OCI-LY3 (cell line): ENCODE measurements around the gene MRPL10.

ENCODE experiments used
- H2AFZ ChIP-seq: fragments of 200-600, 300-600 bp; shearing (Covaris generic); 2 replicates; pipeline ENCODE4 v1.6.0; 2014; ENCODE audit warnings: antibody characterized with exemption, low read depth, low read length
- H3K27ac ChIP-seq: fragments of 200-600, 300-600 bp; sonication (generic); 2 replicates; pipeline ENCODE4 v1.5.1; 2014; ENCODE audit warnings: mild to moderate bottlenecking, low read length, moderate library complexity, mixed read lengths
- H3K27me3 ChIP-seq: fragments of 200-600, 300-600 bp; sonication (generic); 2 replicates; pipeline ENCODE4 v1.6.1; 2014; ENCODE audit warnings: low read depth, low read length, mixed read lengths
- H3K36me3 ChIP-seq: fragments of 200-600, 300-600 bp; sonication (generic); replicated peaks from 2 replicates; pipeline ENCODE3; 2014; ENCODE audit warnings: low read depth, low read length, mixed read lengths
- H3K4me1 ChIP-seq: fragments of 300-600, 200-600 bp; sonication (generic); 2 replicates; pipeline ENCODE4 v1.6.1; 2014; ENCODE audit warnings: low read length, mixed read lengths
- H3K4me2 ChIP-seq: fragments of 200-600, 300-600 bp; sonication (generic); 2 replicates; pipeline ENCODE4 v1.6.1; 2014; ENCODE audit warnings: low read length, mixed read lengths
- H3K4me3 ChIP-seq: fragments of 300-600, 200-600 bp; sonication (generic); 2 replicates; pipeline ENCODE4 v1.5.1; 2014; ENCODE audit warnings: antibody characterized with exemption, mild to moderate bottlenecking, low read length, moderate library complexity
- H3K79me2 ChIP-seq: fragments of 300-600, 200-600 bp; shearing (Covaris generic); 2 replicates; pipeline ENCODE4 v1.6.1; 2014; ENCODE audit warnings: mild to moderate bottlenecking, low read length, mixed read lengths
- H3K9ac ChIP-seq: fragments of 300-600, 200-600 bp; shearing (Covaris generic); 2 replicates; pipeline ENCODE4 v1.6.0; 2014; ENCODE audit warnings: mild to moderate bottlenecking, low read length, moderate library complexity
- H3K9me3 ChIP-seq: fragments of 200-600, 300-600 bp; shearing (Covaris generic); 2 replicates; pipeline ENCODE4 v1.6.1; 2014; ENCODE audit warnings: low read length, mixed read lengths; ENCODE audit not compliant: insufficient read depth
- H4K20me1 ChIP-seq: fragments of 200-600, 300-600 bp; sonication (generic); 2 replicates; pipeline ENCODE4 v1.6.1; 2016; ENCODE audit warnings: low read length, mixed read lengths; ENCODE audit not compliant: insufficient read depth
- EZH2phosphoT487 ChIP-seq: fragments of 200-600 bp; shearing (Covaris generic); IDR thresholded peaks from 2 replicates; pipeline ENCODE4 v1.6.1; 2018; ENCODE audit warnings: antibody characterized with exemption, mixed run types, low read depth
- TF ChIP-seq, protein P1 (sequence below): fragments of 200-600, 300-600 bp; sonication (generic); IDR thresholded peaks from 2 replicates; pipeline ENCODE4 v1.5.1; 2014; ENCODE audit warnings: antibody characterized with exemption, low read length, low read depth

The MRPL10 gene

DNA sequence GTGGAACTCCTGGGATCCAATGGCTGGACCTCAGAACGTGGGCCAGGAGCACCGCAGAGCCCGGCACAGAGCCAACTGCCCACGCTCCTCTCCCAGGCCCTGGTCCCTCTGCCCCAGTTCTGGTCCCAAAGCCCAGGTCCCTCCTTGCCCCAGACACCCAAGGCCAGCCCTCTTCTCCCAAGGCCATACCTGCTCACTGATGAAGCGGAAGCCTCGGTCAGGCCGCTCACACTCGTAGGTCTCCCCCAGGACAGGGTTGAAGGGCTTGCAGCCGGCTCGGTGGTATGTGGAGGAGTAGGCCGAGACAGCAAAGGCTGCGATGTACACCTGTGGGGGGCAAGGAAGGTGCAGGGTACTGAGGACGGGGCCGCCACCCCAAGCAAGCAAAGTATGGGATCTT is 18.3 kb downstream of the MRPL10 start:
- Histone ChIP-seq H4K20me1 (no peaks in the 10 kb centered on the region), H3K4me1 (no peaks in the 10 kb centered on the region), H2AFZ (no peak overlapping the region), H3K9me3 (no peaks in the 10 kb centered on the region), H3K4me3 (no peak overlapping the region), H3K4me2 (no peak overlapping the region), H3K27me3 (no peaks in the 10 kb centered on the region), H3K9ac (no peak overlapping the region), H3K36me3 (no peaks in the 10 kb centered on the region), H3K79me2 (no peaks in the 10 kb centered on the region), H3K27ac (no peak overlapping the region)
- TF ChIP-seq, protein P1, sequence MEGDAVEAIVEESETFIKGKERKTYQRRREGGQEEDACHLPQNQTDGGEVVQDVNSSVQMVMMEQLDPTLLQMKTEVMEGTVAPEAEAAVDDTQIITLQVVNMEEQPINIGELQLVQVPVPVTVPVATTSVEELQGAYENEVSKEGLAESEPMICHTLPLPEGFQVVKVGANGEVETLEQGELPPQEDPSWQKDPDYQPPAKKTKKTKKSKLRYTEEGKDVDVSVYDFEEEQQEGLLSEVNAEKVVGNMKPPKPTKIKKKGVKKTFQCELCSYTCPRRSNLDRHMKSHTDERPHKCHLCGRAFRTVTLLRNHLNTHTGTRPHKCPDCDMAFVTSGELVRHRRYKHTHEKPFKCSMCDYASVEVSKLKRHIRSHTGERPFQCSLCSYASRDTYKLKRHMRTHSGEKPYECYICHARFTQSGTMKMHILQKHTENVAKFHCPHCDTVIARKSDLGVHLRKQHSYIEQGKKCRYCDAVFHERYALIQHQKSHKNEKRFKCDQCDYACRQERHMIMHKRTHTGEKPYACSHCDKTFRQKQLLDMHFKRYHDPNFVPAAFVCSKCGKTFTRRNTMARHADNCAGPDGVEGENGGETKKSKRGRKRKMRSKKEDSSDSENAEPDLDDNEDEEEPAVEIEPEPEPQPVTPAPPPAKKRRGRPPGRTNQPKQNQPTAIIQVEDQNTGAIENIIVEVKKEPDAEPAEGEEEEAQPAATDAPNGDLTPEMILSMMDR, result no peak
- TF ChIP-seq EZH2phosphoT487, result no peak

DNA sequence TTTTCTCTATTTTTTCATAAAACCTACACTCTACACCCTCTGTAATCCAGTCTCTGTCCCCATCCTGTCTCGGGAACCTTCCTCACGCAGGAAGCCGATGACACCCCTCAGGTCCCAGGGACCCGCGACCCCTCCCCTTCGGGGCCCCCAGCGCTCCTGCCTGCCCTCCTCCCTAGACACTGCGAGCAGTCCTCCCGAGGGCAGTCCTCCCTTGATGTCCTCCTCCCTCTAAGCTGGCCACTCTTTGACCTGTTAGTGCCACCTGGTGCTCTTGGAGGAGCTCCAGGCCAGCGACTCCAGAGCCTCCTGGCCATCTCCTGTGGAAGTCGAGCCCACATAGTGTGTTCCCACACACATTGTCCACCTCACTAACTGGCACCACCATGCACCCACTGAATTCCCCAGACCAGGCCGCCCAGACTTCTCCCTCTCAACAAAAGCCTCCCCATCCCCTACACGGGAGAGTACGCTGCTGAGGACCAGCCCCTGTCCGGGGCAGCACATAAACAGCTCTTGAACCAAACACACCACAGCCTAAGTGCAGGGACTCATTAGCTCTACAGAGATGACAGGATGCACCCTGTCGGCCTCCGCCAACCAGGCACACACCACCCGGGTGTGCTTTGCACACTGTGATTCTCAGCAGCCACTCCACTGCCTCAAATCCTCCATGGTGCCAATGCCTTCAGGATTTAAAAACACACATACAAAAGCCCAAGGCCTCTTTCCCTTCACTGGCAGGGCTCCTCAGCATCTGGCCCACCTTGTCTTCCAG is 19.0 kb downstream of the MRPL10 start:
- Histone ChIP-seq H3K9ac (no peak overlapping the region), H3K79me2 (no peaks in the 10 kb centered on the region), H3K27me3 (no peaks in the 10 kb centered on the region), H3K4me2 (no peak overlapping the region), H2AFZ (no peak overlapping the region), H3K36me3 (no peaks in the 10 kb centered on the region), H3K4me3 (no peak overlapping the region), H4K20me1 (no peaks in the 10 kb centered on the region), H3K27ac (no peak overlapping the region), H3K9me3 (no peaks in the 10 kb centered on the region), H3K4me1 (no peaks in the 10 kb centered on the region)
- TF ChIP-seq, protein P1, result no peak
- TF ChIP-seq EZH2phosphoT487, result no peak

DNA sequence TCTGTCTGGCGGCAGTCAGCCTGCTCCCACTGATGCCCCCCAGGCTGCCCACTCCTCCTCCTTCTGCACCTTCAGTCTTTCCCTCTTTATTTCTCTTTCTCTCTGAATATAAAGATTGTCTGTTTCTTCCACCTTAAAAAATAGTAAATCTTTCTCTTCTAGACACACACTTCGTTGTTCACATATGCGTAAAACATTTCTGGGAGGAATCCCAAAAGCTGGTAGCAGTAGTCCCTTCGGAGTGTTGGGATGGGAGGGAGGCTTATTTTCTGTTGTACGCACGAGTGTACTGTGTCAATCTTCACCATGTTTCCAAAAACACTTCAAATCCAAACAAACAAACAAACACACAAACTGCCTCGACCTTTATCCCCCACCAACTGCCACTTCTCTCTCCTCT is 19.6 kb downstream of the MRPL10 start:
- H2AFZ ChIP-seq, result no peak overlapping the region
- no peak overlapping the region for H3K27ac ChIP-seq
- H3K4me3 ChIP-seq, result no peak overlapping the region

DNA sequence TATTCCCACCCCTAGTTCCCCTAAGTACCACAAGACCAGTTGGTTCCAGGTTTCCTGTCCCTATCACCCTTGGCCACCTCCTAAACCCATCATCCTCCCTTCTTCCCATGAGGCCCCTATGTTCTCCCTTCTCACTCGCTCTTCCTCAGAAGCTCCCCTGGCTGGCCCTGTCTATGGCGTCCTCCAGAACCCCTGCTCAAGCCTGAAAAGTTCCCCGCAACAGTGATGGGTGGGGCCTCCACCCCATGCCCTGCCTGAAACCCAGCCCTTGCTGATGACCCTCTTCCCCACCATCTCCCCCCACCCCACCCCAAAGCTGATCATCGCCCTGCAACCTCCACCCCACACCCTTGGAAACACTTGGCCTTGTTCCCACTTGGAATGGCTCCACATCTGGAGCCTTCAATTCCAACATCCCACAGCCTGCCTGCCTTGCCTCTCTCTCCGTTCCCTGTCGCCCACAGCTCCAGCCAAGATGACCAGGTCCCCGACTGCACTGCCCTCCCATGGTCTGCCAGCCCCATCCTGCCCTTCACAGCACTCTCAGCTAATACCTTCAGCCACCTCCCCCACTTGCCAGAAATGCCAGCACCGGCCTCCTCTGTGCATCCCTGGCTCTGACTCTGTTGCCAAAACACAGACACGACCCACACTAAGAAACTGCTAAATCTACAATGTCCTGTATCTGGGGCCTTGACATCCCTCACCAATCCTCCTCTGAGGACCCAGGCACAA is 20.3 kb downstream of the MRPL10 start:
- H4K20me1 ChIP-seq, result no peaks in the 10 kb centered on the region
- H3K4me3 ChIP-seq, result no peak overlapping the region
- TF ChIP-seq EZH2phosphoT487, result no peak
- TF ChIP-seq, protein P1, result no peak
- H3K4me1 ChIP-seq, result no peaks in the 10 kb centered on the region
- no peaks in the 10 kb centered on the region for H3K9me3 ChIP-seq
- H3K36me3 ChIP-seq, result no peaks in the 10 kb centered on the region
- no peaks in the 10 kb centered on the region for H3K79me2 ChIP-seq
- H3K27me3 ChIP-seq, result no peaks in the 10 kb centered on the region
- no peak overlapping the region for H3K27ac ChIP-seq
- no peak overlapping the region for H3K4me2 ChIP-seq
- H2AFZ ChIP-seq, result no peak overlapping the region
- no peak overlapping the region for H3K9ac ChIP-seq

More for the DNA sequence above, 19.6 kb downstream of the MRPL10 start:
- TF ChIP-seq EZH2phosphoT487, result no peak
- TF ChIP-seq, protein P1, result no peak
- no peaks in the 10 kb centered on the region for H3K36me3 ChIP-seq
- no peaks in the 10 kb centered on the region for H4K20me1 ChIP-seq
- no peak overlapping the region for H3K4me2 ChIP-seq
- no peaks in the 10 kb centered on the region for H3K4me1 ChIP-seq
- no peak overlapping the region for H3K9ac ChIP-seq
- H3K79me2 ChIP-seq, result no peaks in the 10 kb centered on the region
- H3K9me3 ChIP-seq, result no peaks in the 10 kb centered on the region
- H3K27me3 ChIP-seq, result no peaks in the 10 kb centered on the region
